GM11168 (cell line): ENCODE measurements around the gene TPM4.
"Not testable (repeated sequence)": the region's sequence is repeated elsewhere in the genome, so short reads cannot be mapped to it uniquely, and the experiment has no call there.

Experiments used
- in situ Hi-C: fragments of 300-500 bp; cut with MboI; formaldehyde crosslinking; loops from one replicate; pipeline ENCODE4 v1.12.0; 2022; ENCODE audit warnings: low sequenced_read_pairs; ENCODE audit not compliant: unreplicated experiment

TPM4 gene

DNA sequence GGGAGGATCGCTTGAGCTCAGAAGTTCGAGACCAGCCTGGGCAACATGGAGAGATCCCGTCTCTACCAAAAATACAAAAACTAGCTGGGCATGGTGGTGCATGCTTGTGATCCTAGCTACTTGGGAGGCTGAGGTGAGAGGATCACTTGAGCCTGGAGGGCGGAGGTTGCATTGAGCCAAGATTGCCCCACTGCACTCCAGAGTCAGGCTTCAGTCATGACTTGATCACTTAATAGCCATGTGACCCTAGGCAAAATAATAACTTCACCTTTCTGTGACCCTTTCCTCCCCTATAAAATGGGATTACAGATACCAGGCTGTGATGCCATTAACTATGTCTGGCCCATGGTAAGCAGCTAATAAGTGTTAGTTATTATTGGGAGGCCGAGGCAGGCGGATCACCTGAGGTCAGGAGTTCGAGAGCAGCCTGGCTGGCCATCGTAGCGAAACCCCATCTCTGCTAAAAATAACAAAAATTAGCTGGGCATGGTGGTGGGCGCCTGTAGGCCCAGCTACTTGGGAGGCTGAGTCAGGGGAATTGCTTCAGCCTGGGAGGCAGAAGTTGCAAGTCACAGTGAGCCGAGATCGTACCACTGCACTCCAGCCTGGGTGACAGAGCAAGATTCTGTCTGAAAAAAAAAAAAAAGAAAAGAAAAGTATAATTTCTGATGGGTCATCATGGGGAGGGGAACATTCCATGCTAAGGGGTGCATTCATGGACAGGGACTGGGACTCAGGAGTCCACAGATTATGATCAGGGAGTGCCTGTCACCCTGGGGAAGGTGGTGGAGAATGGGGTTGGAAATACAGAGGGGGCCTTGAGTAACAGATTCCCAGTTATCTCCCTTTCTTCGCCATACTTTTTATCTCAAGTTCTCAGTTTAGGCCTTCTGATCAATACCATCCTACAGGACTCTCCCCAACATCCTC lies 15.5 kb downstream of the TPM4 start:
- in situ Hi-C loops: no loop called here

DNA sequence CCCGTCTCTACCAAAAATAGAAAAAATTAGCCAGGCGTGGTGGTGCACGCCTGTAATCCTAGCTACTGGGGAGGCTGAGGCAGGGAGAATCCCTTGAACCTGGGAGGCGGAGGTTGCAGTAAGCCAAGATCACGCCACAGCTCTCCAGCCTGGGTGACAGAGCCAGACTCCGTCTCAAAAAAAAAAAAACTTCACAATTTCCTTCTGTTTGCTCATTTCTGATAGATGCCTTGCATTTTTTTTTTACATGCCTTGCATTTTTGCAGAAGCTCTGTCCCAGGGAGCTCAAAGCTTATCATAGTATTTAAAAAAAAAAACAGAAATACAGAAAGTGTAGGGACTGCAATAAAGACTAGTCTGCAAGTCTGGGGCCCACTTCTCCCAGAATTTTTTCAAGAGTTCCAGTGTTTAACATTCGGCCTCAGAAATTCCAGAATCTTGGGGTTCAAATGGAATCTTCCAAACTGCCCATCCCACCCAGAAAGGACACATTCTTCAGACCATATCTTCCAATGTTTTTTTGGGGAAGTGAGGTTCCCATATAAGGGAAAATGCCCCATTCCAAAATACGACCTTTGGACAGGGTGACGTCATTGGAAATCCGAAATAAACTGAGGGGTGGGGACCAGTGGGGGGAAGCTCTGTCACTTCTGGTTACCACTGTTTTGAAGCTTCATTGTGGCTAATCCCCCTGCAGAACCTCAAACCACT lies 18.2 kb downstream of the TPM4 start:
- in situ Hi-C loops: no loop called here

DNA sequence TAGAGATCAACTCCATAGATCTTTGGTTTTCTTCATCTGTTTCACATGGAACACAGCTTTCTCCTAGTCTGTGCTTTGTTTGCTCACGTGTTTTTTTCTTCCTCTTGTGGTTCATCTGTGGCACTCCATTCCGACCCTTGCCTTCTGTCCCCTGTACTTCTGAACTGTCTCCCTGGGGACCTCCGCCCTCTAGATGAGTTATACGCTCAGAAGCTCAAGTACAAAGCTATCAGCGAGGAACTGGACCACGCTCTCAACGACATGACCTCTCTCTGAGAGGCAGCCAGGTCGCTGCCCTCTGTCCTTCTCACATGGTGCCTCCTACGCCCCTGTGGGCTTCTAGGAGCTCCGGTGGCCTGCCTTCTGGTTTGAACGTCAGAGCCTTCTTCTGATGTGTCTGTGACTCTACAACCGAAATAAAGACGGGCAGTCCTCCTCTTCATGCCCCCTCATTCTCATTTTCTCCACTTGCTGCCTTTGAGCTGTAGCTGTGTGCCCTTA lies 18.8 kb downstream of the TPM4 start:
- in situ Hi-C loops: no loop called here

DNA sequence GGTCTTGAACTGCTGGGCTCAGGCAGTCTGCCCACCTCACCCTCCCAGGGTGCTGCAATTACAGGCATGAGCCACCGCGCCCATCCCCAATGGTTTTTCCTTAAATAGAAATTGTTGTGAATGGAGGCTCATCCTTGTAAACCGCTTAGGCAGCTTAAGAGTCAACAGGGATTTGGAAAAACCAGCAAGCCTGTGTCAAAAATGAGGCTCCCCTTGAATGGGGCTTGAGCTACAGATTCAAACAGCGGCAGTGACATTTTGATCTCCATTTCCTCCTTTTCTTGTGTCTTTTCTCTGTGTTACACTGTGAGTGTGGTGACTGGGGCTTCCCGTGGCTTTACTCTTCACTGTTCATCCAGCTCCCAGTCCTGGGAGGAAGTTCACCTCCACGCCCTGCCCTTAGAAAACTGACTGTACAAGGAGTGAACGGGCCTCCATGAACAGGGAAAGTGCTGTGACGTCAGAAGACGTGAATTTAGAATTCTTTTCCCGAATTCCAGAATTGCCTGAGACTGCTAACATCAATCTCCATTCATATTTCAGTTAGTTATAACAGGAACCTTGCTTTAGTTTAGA lies 20.1 kb downstream of the TPM4 start:
- in situ Hi-C loops: no loop called here

DNA sequence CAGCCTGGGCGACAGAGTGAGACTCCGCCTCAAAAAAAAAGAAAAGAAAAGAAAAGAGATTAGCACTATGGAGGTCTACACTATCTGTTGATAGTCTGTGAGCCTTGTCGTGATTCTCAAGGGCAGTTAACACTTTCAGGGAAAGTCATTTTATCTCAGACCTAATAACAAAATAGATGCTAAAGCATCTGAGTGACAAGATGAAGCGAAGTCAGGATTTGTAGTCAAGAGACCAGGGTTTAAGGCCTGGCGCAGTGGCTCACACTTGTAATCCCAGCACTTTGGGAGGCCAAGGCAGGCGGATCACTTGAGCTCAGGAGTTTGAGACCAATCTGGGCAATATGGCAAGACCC lies 22.1 kb downstream of the TPM4 start:
- in situ Hi-C loops: no loop called here

DNA sequence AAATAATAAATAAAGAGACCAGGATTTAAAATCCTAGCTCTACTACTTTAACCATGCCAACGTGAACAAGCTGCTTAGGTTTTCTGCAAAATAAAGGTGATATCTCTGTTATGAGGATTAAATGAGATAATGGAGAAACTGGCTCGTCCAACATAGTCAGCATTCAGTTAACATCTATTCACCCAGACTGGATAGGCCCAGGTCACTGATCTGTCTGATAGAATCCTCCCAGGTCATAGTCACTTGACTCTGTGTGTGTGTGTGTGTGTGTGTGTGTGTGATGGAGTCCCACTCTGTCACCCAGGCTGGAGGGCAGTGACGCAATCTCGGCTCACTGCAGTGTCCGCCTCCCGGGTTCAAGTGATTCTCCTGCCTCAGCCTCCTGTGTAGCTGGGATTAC lies 22.5 kb downstream of the TPM4 start:
- in situ Hi-C loops: no loop called here

DNA sequence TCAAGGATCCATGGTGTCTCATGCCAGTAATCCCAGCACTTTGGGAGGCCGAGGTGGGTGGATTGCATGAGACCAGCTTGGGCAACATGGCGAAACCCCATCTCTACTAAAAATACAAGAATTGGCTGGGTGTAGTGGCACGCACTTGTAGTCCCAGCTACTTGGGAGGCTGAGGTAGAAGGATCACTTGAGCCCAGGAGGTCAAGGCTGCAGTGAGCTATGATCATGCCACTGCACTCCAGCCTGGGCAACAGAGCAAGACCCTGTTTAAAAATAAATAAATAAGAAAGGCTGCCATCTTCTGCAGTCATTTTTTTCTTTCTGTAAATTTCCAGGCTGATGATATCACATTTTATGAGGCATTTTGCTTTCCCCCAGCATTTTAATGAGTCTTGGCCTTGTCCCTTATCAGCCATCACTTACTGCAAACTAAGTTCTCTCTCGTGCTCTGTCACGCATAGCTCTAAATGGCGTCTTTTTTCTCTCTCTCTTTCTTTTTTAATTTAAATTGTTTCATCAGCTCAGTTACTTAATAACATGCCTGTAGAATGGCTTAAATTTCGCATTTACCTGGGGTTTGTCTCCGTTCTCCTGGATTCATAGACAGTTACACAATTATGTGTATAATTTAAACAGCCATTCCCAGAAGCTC lies 23.1 kb downstream of the TPM4 start:
- in situ Hi-C loops: not testable (repeated sequence)

DNA sequence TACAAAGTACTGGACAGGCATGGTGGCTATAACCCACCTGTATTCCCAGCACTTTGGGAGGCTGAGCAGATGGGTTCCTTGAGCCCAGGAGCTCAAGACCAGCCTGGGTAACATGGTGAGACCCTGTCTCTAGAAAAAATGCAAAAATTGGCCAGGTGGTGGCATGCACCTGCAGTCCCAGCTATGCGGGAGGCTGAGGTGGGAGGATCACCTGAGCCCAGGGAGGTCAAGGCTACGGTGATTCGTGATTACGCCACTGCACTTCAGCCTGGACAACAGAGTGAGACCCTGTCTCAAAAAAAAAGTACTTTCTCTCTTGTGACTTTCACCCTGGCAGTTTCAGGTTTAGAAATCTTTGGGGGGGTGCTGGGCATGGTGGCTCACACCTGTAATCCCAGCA lies 24.2 kb downstream of the TPM4 start:
- in situ Hi-C loops: no loop called here

DNA sequence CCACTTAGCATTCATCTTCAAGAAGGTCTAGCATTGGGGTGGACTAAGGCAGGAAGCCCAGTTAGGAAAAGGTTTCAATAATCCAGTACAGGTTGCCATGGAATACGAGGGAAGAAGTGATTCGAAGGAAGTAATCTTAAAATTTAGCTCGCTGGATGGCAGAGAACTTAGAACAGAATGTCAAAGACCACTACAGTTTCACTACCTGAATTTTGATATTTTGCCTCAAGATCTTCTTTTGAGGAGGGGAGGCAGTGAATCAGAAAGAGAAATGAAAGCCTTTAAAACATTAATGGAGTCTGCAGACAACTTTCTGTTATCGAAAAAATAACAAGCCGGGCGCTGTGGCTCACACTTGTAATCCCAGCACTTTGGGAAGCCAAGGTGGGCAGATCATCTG lies 28.4 kb downstream of the TPM4 start:
- in situ Hi-C loops: no loop called here

DNA sequence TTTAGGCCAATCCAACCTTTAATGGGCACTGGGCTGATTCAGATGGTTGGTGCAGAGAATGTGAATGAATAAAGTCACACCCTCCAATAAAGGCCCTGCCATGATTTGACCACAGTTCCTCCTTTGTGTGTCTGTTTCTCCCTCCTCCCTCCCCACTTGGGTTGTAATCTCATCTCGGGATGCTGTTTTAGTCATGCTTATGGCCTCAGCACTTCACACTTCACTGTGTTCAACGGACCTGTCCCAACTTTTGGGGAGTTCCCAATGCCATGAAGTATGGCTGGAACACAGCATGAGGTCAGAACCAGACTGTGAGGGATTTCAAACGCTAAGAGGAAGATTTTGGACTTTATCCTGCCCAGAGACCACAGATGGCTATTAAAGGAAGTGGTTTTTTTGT lies 29.8 kb downstream of the TPM4 start:
- in situ Hi-C loops: no loop called here

DNA sequence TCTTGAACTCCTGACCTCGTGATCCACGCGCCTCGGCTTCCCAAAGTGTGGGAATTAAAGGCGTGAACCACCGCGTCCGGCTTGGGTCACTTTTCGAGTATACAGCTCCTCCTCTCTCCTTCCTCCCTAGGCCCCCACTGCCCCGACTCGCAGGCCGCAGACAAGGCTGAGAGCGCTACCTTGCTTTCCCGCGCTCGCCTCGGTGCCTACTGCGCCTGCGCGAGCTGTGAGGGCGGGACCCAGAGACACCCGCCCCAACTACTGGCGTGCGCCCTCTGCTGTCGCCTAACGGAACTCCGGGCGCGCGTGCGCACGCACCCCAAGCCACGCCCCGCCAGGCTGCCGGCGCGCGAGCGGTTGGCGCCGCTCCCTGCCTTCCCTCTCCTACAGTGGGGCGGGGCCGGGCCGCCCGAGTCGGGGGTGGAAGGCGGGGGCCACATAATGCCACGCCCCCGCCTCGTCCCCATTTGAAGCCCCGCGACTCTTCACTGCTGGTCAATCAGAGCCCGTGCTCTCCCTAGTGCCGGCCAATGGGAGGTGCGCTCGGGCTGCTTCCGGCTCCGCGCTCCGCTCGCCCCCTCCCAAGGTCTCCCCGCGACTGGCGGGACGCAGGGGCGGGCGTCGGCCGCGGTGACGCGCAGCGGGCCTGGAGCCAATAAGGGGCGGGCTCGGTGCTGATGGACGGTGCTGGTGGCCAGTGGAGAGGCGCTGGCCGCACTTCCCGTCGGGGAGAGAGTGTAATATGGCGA lies 35.0 kb downstream of the TPM4 start, which contains the start of gene RAB8A:
RAB8A (plus strand) TSS at position 730 of the 749 bp plus-strand sequence; CDS start at position 743, 13 bp downstream.
- in situ Hi-C loops: no loop called here

DNA sequence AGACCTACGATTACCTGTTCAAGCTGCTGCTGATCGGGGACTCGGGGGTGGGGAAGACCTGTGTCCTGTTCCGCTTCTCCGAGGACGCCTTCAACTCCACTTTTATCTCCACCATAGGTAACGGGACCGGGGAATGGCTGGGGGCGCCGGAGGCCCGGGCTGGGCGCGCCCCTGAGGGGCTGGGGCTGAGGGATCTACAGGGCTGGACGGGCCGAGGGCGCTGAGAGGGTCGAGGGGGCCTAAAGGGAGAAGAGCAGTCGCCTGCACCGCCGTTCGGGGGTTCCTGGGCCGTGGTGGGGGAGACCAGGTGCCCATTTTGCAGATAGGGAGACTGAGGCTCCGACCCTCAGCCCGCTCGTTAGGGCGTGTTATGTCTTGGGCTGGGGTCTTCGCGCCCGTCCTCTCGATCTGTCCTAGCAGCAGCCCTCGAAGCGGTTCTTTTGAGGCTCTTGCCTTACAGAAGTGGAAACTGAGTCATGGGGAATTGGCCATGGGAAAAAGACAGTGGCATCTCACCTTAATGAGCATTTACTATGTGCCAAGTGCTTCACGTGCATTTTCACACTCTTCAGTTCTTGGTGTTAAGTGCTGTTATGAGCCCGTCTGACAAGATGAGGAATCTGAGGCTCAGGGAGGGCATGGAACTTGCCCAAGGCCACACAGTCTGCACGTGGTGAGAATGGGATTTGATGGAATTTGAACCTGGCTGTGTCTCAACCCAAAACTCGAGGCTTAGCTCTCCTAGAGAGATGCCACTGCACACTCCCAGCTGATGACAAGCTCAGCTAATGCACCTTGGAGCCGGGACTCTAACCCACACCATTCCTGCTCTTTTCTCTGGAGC lies 35.8 kb downstream of the TPM4 start:
- in situ Hi-C loops: no loop called here

DNA sequence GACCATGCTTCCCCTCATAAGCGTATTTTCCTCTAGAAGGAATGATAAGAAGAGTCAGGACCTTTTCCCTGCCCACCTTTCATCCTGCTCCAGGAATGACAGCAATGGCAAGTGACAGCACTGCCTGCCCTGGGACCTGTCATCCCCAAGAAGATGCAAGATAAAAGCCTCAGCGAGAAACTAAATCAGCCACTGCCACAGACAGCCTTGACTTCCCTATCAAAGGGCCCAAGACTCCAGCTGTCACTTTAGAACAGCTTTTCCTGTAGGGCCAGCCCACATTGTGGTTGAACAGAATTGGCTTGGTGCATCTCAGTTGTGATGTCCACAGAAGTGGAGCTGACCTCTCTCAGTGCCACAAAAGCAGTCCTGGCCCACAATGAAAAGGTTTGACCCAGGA lies 36.5 kb downstream of the TPM4 start:
- in situ Hi-C loops: no loop called here

DNA sequence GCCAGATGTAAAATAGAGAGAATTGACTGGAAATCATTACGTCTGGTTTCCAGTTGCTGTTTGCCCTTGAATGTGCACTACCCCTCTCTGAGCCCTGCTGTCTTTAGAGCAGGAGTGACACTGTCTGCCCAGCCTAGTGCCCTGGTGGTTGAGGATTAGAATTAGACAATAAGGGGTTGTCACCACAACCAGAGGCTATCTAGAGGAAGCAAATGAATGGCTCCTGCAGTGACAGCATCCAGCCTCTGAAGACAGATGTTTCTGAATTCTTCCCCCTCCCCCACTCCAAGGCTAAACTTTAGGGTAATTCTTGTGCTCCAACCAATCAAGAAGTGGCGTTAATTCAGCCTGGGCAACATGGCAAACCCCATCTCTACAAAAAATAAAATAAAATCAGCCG lies 37.4 kb downstream of the TPM4 start:
- in situ Hi-C loops: no loop called here

DNA sequence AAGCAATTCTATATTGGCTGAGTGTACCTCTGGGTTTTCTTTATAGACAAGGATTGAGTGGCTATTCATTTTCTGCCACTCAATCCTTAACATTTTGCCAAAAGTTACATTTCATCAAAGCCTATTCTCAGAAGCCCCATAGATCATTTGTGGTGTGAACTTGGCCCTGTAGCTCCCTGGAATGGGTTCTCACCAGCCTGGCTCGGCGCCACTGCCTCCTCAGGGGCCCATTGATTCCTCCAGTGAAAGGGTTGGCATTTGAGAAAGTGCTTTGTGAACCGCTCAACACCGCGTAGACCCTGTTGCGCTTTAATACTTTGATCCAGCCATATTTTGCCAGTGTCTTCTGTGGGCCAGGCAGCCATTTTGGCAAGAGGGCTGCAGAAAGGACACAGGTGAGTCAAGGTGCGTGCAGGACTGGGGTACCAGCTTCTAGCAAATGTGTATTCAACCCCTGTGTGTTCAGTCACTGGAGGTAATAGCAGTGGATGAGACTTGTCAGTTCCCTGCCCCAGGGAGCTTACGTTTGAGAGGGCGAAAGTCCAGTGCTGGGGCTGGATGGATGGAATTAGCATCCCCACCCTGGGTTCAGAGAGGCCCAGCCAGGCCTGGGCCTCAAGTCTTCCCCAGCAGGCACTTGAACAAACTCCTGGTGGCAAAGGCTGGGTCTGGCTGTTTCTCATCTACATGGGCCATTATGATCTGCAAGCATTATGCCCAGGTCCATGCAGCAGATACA lies 39.2 kb downstream of the TPM4 start:
- in situ Hi-C loops: no loop called here

DNA sequence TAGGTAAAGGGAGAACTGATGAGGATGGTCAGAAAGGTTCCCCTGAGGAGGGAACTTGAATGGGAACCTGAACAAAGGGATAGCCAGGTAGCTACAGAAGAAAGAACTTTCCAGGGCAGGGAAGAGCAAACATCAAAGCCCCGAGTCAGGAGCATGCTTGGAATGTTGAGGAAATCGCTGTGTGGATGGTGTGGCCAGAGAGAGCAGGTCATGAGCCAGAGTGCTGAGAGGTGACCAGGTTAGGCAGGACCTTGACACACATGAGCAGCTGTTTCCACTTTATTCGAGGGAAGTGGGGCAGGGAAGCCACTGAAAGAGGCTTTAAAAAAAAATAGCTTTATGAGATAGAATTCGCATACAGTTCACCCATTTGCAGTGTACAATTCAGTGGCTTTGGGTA lies 39.8 kb downstream of the TPM4 start:
- in situ Hi-C loops: no loop called here

DNA sequence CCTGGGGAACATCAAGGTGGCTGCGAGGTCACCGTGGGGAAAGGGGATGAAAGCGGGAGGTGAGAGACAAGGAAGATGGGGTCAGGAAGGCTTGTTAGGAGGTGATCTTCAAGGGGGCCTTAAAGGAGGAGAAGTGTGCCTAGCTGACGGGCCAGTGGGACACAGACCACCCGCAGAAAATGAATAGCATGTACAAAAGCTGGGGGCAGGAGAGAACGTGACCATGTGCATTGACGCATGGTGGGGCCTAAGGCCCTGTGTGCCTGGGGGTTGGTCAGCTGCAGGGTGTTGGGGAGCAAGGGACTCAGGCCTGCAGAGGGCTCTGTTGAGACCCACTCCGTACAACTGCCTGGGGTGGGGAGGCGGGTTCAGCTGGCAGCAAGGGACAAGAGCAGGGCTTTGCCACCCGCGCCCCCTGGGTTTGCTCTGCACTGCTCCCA lies 41.3 kb downstream of the TPM4 start:
- in situ Hi-C loops: no loop called here

DNA sequence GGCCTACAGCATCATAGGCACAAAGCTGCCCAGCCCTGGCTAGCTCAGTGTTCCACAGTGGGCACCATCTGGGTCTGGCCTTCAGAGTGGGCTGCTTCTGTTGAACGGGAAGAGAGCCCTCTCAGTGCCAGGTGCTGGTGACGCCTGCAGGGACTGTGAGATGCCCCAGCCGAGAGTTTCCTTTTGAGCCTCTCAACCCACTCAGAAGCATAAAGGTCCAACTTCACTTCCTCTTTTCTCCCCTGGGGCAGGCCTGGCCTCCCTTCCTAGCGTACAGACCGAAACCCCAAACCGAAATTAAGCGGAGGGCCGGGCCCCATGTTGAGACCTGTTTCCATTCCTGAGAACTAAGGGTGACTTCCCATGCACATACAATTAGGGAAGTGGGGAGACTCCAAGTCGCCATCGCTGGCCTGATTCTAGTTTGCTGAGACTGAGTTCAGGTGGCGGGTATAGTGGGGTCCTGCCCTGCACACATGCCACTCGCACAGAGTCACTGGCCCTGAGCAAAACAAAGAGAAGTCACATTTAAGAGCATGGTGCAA lies 42.3 kb downstream of the TPM4 start:
- in situ Hi-C loops: no loop called here
